ENCODE data around the gene ATG4D.

GRCh38 chr19:10497371-10497770 is 46.3 kb upstream of the ATG4D start:
- TF ChIP-seq CTCF (IDR thresholded peaks at IDR 0.05) (no peak), POLR2A (IDR thresholded peaks at IDR 0.05) (no peak)

Data from testis (tissue), 2 donors.